Measurements from ENCODE around the gene ANKRD42. TPM values are rescaled to one million over a fixed set of nuclear protein-coding genes. Genes with fewer than 3 reads are reported as not detected.

ANKRD42 gene
- total and polyA plus RNA-seq, 9 of the 15 experiments (the other 6 are each of a cell fraction or from before 2014, with no cell fraction given) = 2.8 to 9.1 (median 6.1) TPM

DNA sequence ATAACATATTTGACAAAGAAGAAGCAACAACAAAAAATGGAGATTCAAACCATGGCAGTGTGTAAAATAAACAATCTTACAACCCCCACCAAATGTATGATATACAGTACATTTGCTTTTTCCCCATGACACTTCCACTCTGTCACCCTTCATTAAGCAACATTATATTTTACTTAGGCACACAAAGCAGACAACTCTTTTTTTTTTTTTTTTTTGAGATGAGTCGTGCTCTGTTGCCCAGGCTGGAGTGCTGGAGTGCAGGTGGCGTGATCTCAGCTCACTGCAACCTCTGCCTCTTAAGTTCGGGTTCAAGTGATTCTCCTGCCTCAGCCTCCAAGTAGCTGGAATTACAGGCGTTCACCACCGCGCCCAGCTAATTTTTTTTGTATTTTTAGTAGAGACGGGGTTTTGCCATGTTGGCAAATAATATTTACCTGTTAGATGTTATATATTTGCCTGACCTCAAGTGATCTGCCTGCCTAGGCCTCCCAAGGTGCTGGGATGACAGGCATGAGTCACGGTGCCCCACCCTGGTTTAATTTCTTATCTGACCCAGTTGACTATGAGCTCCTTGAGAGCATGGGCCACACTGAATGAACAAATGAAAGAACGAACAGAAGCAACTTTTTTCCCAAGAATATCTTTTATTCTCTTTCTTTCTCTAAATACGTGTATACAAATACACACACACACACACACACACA is 42.1 kb upstream of the ANKRD42 start (continued):
- TF ChIP-seq NR2C2 (CRISPR knock-in tag; IDR thresholded peaks at IDR 0.05) = no peak
- TF ChIP-seq NR2C2 (tag; IDR thresholded peaks at IDR 0.05) = peak; percentile 26; the same call in 1 of the 2 replicates
- TF ChIP-seq, protein P1, sequence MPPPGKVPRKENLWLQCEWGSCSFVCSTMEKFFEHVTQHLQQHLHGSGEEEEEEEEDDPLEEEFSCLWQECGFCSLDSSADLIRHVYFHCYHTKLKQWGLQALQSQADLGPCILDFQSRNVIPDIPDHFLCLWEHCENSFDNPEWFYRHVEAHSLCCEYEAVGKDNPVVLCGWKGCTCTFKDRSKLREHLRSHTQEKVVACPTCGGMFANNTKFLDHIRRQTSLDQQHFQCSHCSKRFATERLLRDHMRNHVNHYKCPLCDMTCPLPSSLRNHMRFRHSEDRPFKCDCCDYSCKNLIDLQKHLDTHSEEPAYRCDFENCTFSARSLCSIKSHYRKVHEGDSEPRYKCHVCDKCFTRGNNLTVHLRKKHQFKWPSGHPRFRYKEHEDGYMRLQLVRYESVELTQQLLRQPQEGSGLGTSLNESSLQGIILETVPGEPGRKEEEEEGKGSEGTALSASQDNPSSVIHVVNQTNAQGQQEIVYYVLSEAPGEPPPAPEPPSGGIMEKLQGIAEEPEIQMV (tag; conservative IDR thresholded peaks at IDR 0.05; ENCODE audit: low read depth) = no peak
- no peak for TF ChIP-seq PHF8 (IDR thresholded peaks at IDR 0.05; ENCODE audit: borderline replicate concordance, low read length)
- no peak for TF ChIP-seq CAMTA2 (CRISPR knock-in tag; conservative IDR thresholded peaks at IDR 0.05)
- TF ChIP-seq LARP7 (IDR thresholded peaks at IDR 0.05) = no peak
- TF ChIP-seq KLF10 (CRISPR knock-in tag; IDR thresholded peaks at IDR 0.05) = no peak
- peak; percentile 82 for TF ChIP-seq C11orf30 (IDR thresholded peaks at IDR 0.05; ENCODE audit: low read depth)
- no peak for TF ChIP-seq ZNF140 (CRISPR knock-in tag; IDR thresholded peaks at IDR 0.05)
- TF ChIP-seq FIP1L1 (IDR thresholded peaks at IDR 0.05; ENCODE audit: low read depth, low read length, poor library complexity, severe bottlenecking) = no peak
- TF ChIP-seq TARDBP (IDR thresholded peaks at IDR 0.05) = no peak
- TF ChIP-seq BRF1 (IDR thresholded peaks at IDR 0.05; ENCODE audit: borderline replicate concordance, extremely low read depth, insufficient read length) = no peak
- no peak for TF ChIP-seq ZNF655 (CRISPR knock-in tag; IDR thresholded peaks at IDR 0.05)
- no peak for TF ChIP-seq POLR2A (conservative IDR thresholded peaks at IDR 0.05)
- TF ChIP-seq HNRNPLL (IDR thresholded peaks at IDR 0.05; ENCODE audit: low read depth, low read length, poor library complexity, severe bottlenecking) = no peak
- no peak for TF ChIP-seq MXD1 (CRISPR knock-in tag; IDR thresholded peaks at IDR 0.05; ENCODE audit: borderline replicate concordance, poor library complexity, severe bottlenecking)
- TF ChIP-seq POLR3A (IDR thresholded peaks at IDR 0.05; ENCODE audit: borderline replicate concordance, extremely low read depth, insufficient read depth, insufficient read length) = no peak
- TF ChIP-seq STAT5B (CRISPR knock-in tag; IDR thresholded peaks at IDR 0.05) = no peak
- TF ChIP-seq TRIM25 (IDR thresholded peaks at IDR 0.05; ENCODE audit: borderline replicate concordance) = no peak
- TF ChIP-seq KDM4B (IDR thresholded peaks at IDR 0.05; ENCODE audit: borderline replicate concordance in 2 of 2, low read depth in 1 of 2) = no peak
- TF ChIP-seq PYGO2 (tag; IDR thresholded peaks at IDR 0.05) = no peak
- TF ChIP-seq ELK1 (CRISPR knock-in tag; IDR thresholded peaks at IDR 0.05) = no peak
- no peak for TF ChIP-seq ZNF274 (IDR thresholded peaks at IDR 0.05; ENCODE audit: borderline replicate concordance, low read depth, low read length)
